Upper lobe of left lung (tissue), 4 donors: ENCODE data around the gene FOXP1.

ENCODE experiments used
- CTCF ChIP-seq, 6 experiments: fragments of 450-650 bp in 4 of 6; fragments of 200-600 bp in 2 of 6; sonication (generic) in 2 of 6; IDR thresholded peaks; one replicate each; pipeline ENCODE4 v1.5.1; 2016 to 2019; ENCODE audit warnings: antibody characterized with exemption in 6 of 6
- POLR2A ChIP-seq, 4 donors: fragments of 450-650 bp; IDR thresholded peaks; one replicate each; pipeline ENCODE4 v1.5.1; 2016 to 2017; ENCODE audit warnings: antibody characterized with exemption in 4 of 4, mild to moderate bottlenecking in 2 of 4

- TF ChIP-seq POLR2A (IDR thresholded peaks at IDR 0.05) = no peak
- TF ChIP-seq CTCF (IDR thresholded peaks at IDR 0.05) = no peak
Measured at GRCh38 chr3:71462586-71462985, 120.9 kb downstream of the FOXP1 start.
